Fibroblast of lung (primary cell): ENCODE measurements around the gene ITGB1BP1. TPM values are rescaled to one million over a fixed set of nuclear protein-coding genes. Genes with fewer than 3 reads are reported as not detected.

Experiments
- DNase-seq, 2 donors: peaks; one replicate each; pipeline versions ENCODE4 v3.0.0 to v3.0.0-alpha.2; 2010; ENCODE audit warnings: low read depth in 2 of 2
- H2AFZ ChIP-seq: 2 replicates; pipeline ENCODE4 v1.5.1; 2012; ENCODE audit warnings: low read length, control low read depth, inconsistent platforms
- H3K27ac ChIP-seq: 2 replicates; pipeline ENCODE4 v1.5.1; 2011; ENCODE audit warnings: low read length, control low read depth; ENCODE audit not compliant: insufficient read depth
- H3K27me3 ChIP-seq: 2 replicates; pipeline ENCODE4 v1.5.1; 2011; ENCODE audit warnings: mild to moderate bottlenecking, low read length; ENCODE audit not compliant: control insufficient read depth, insufficient read depth
- H3K36me3 ChIP-seq: 2 replicates; pipeline ENCODE4 v1.5.1; 2011; ENCODE audit warnings: low read length; ENCODE audit not compliant: control insufficient read depth, insufficient read depth
- H3K4me1 ChIP-seq: 2 replicates; pipeline ENCODE4 v1.5.1; 2011; ENCODE audit warnings: low read length; ENCODE audit not compliant: control insufficient read depth, insufficient read depth; ENCODE audit errors: extremely low read depth
- H3K4me2 ChIP-seq: 2 replicates; pipeline ENCODE4 v1.5.1; 2011; ENCODE audit warnings: low read length, control low read depth; ENCODE audit not compliant: insufficient read depth; ENCODE audit errors: extremely low read depth
- H3K4me3 ChIP-seq, 4 experiments: fragments of 200-600 bp in 1 of 4; sonication (generic) in 1 of 4; replicated peaks in 1 of 4; 2 replicates each; pipeline ENCODE4 v1.5.1; 2011 to 2016; ENCODE audit warnings: low read length in 4 of 4, low read depth in 3 of 4, mild to moderate bottlenecking in 3 of 4, control low read depth in 2 of 4, inconsistent platforms in 1 of 4, mixed read lengths in 1 of 4; ENCODE audit not compliant: insufficient read depth in 1 of 4; ENCODE audit errors: control extremely low read depth in 1 of 4
- H3K79me2 ChIP-seq: 2 replicates; pipeline ENCODE4 v1.5.1; 2012; ENCODE audit warnings: mild to moderate bottlenecking, low read length, inconsistent platforms; ENCODE audit not compliant: control insufficient read depth, insufficient read depth
- H3K9ac ChIP-seq: 2 replicates; pipeline ENCODE4 v1.5.1; 2011; ENCODE audit warnings: mild to moderate bottlenecking, low read length, control low read depth; ENCODE audit not compliant: insufficient read depth
- H3K9me3 ChIP-seq: 2 replicates; pipeline ENCODE4 v1.5.1; 2012; ENCODE audit warnings: low read depth, low read length; ENCODE audit not compliant: control insufficient read depth, insufficient read depth
- H4K20me1 ChIP-seq: 2 replicates; pipeline ENCODE4 v1.5.1; 2011; ENCODE audit warnings: low read length; ENCODE audit not compliant: control insufficient read depth, insufficient read depth; ENCODE audit errors: extremely low read depth
- CTCF ChIP-seq, 2 donors: IDR thresholded peaks in 1 of 2; conservative IDR thresholded peaks in 1 of 2; 1 replicate in 1 of 2; 2 replicates in 1 of 2; pipeline ENCODE4 v1.5.1; 2011 to 2012; ENCODE audit warnings: low read length in 2 of 2, control low read depth in 1 of 2, inconsistent platforms in 1 of 2, low read depth in 1 of 2, mild to moderate bottlenecking in 1 of 2
- EZH2 ChIP-seq: IDR thresholded peaks from 2 replicates; pipeline ENCODE4 v1.5.1; 2012; ENCODE audit warnings: low read length, control low read depth, mild to moderate bottlenecking; ENCODE audit errors: missing control alignments
- polyA plus RNA-seq, 2 donors: library from polyadenylated mRNA; depleted of rRNA in 1 of 2; stranded (reverse) in 1 of 2; unstranded in 1 of 2; fragments of >200 nt; gene quantifications; 2 replicates each; pipeline ENCODE4 v1.2.1, GENCODE V29; 2011 to 2012; ENCODE audit warnings: missing spikeins in 1 of 2
- total RNA-seq: library from RNA; depleted of rRNA; stranded (reverse); fragments of >200 nt; gene quantifications from 2 replicates; pipeline ENCODE4 v1.2.1, GENCODE V29; 2014

ITGB1BP1 gene
- total and polyA plus RNA-seq, 2 donors (not counting 1 experiment from before 2014, with no cell fraction given) = 44.6 to 131 TPM

DNA sequence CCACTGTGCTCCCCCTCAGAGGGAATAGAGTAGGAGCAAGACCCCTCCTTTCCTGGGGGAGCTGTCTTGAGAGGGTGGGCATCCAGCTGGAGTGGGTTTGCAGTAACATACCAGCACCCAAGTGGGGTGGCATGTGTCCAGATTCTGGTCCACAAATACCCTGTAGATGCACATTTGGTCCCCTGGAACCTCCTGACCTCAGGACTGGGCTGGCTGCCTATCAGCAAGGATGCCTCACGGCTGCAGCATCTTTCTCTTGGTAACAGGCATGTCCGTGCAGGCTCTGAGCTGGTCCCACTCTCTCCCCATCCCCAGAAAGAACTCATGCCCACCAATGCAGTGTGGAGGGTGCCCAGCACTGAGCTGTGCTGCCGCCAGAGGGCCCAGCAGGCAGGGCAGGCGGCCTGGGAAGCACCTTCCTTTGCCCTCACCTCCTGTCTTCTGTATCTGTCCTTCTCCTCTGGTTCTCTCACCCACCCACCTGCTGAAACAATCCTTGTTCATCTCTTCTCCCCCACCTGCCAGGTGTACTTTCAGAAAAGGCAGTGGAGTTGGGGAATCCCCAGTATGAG is 47.4 kb downstream of the ITGB1BP1 start:
- no peak overlapping the region for H3K4me2 ChIP-seq
- H3K27ac ChIP-seq = no peak overlapping the region
- peaks cover 23% of the 10 kb centered on the region for H3K4me1 ChIP-seq
- no peaks in the 10 kb centered on the region for H4K20me1 ChIP-seq
- no peak for DNase-seq
- H3K9ac ChIP-seq = no peak overlapping the region
- TF ChIP-seq CTCF (conservative IDR thresholded peaks at IDR 0.05 in 1 of 2, IDR thresholded peaks at IDR 0.05 in 1 of 2; ENCODE audit: low read depth in 1 of 2, low read length in 2 of 2) (no peak), EZH2 (no peak)
- H3K36me3 ChIP-seq = peaks cover 12% of the 10 kb centered on the region
- no peak overlapping the region for H3K4me3 ChIP-seq
- H2AFZ ChIP-seq = no peak overlapping the region
- no peaks in the 10 kb centered on the region for H3K79me2 ChIP-seq
- no peaks in the 10 kb centered on the region for H3K27me3 ChIP-seq
- H3K9me3 ChIP-seq = no peaks in the 10 kb centered on the region

DNA sequence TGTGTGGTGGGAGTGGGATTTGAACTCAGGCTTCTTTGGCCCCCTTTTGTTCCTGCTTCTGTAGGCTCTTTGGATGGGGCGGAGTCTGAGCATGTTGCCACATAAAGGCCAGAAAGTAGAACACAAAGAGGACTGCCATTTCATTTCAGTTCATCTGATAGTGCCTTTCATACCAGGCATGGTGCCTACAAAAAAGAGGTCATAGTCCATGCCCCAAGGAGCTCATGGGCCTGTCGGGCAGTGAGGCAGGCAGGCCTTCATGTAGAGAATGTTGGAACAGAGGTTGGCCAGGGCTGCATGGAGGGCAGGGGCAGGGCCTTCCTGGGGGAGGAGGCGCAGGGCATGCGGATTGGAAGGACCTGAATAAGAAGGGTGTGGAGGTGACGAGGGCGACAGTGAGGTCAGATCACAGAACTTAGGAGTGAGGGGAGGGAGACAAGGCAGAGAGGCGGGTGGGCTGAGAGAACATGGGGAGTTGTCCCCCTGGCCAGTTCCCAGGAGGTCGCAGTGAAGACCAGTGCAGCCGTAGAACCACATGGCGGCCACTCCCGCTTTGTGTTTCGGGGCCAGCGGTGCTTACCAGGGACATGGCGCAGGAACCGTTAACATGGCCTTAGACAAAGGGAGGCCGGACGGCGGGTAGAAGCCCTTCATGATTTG is 49.1 kb downstream of the ITGB1BP1 start:
- Histone ChIP-seq H3K4me1 (peaks cover 20% of the 10 kb centered on the region), H3K9me3 (no peaks in the 10 kb centered on the region), H3K27me3 (no peaks in the 10 kb centered on the region), H3K27ac (no peak overlapping the region), H3K4me3 (no peak overlapping the region), H4K20me1 (no peaks in the 10 kb centered on the region), H3K79me2 (no peaks in the 10 kb centered on the region), H3K4me2 (no peak overlapping the region), H3K36me3 (peaks cover 10% of the 10 kb centered on the region), H3K9ac (no peak overlapping the region), H2AFZ (no peak overlapping the region)
- no peak for TF ChIP-seq CTCF (conservative IDR thresholded peaks at IDR 0.05 in 1 of 2, IDR thresholded peaks at IDR 0.05 in 1 of 2; ENCODE audit: low read depth in 1 of 2, low read length in 2 of 2)
- TF ChIP-seq EZH2 = no peak
- DNase-seq = no peak

GRCh38 chr2:9373476-9373875 is 49.9 kb downstream of the ITGB1BP1 start:
- Histone ChIP-seq H3K36me3 (peaks cover 5% of the 10 kb centered on the region), H3K4me3 (no peak overlapping the region), H3K27ac (no peak overlapping the region), H3K4me2 (no peak overlapping the region), H2AFZ (no peak overlapping the region), H3K4me1 (peaks cover 13% of the 10 kb centered on the region), H4K20me1 (no peaks in the 10 kb centered on the region), H3K9me3 (no peaks in the 10 kb centered on the region), H3K79me2 (no peaks in the 10 kb centered on the region), H3K27me3 (no peaks in the 10 kb centered on the region), H3K9ac (no peak overlapping the region)
- no peak for TF ChIP-seq EZH2
- no peak for TF ChIP-seq CTCF (conservative IDR thresholded peaks at IDR 0.05 in 1 of 2, IDR thresholded peaks at IDR 0.05 in 1 of 2; ENCODE audit: low read depth in 1 of 2, low read length in 2 of 2)
- DNase-seq = no peak
